K562 (cell line): ENCODE results near the gene CBX4. TPM values are rescaled to one million over a fixed set of nuclear protein-coding genes. Genes with fewer than 3 reads are reported as not detected.

Experiments used
- ARHGAP35 ChIP-seq: fragments of 450-650 bp; IDR thresholded peaks from 2 replicates; pipeline ENCODE4 v1.6.1; 2018; ENCODE audit not compliant: partially characterized antibody
- ARID1B ChIP-seq: fragments of 450-650 bp; IDR thresholded peaks from 2 replicates; pipeline ENCODE4 v1.6.1; 2016; ENCODE audit warnings: antibody characterized with exemption, mild to moderate bottlenecking, inconsistent platforms
- BRD4 ChIP-seq: fragments of 200-600 bp; sonication (generic); IDR thresholded peaks from 2 replicates; pipeline ENCODE4 v1.6.1; 2017; ENCODE audit warnings: inconsistent platforms
- CBFA2T3 ChIP-seq: fragments of 450-650 bp; IDR thresholded peaks from 2 replicates; pipeline ENCODE4 v1.6.1; 2017
- CREM ChIP-seq: IDR thresholded peaks from 2 replicates; pipeline ENCODE4 v1.6.1; 2014; ENCODE audit warnings: antibody characterized with exemption, low read depth
- FOXK2 ChIP-seq, 2 experiments: fragments of 450-650 bp; IDR thresholded peaks in 1 of 2; conservative IDR thresholded peaks in 1 of 2; 2 replicates each; pipeline ENCODE4 v1.6.1; 2016; ENCODE audit warnings: low read depth in 2 of 2, mild to moderate bottlenecking in 1 of 2
- GABPB1 ChIP-seq: sonication (generic); formaldehyde crosslinking; IDR thresholded peaks from 2 replicates; pipeline ENCODE4 v1.8.0; 2022; ENCODE audit warnings: mild to moderate bottlenecking, missing genetic modification reagents
- HDAC8 ChIP-seq: fragments of 450-650 bp; IDR thresholded peaks from 2 replicates; pipeline ENCODE4 v1.6.1; 2016; ENCODE audit warnings: mild to moderate bottlenecking, missing genetic modification characterization, moderate library complexity, missing compliant biosample characterization
- HMGN3 ChIP-seq: IDR thresholded peaks from 2 replicates; pipeline ENCODE4 v1.6.1; 2011; ENCODE audit warnings: borderline replicate concordance, low read depth, mild to moderate bottlenecking, mixed read lengths, low read length; ENCODE audit not compliant: insufficient read length; ENCODE audit errors: extremely low read depth
- IRF2 ChIP-seq: sonication (generic); formaldehyde crosslinking; IDR thresholded peaks from 2 replicates; pipeline ENCODE4 v1.8.1; 2022; ENCODE audit warnings: mild to moderate bottlenecking, missing genetic modification reagents
- KDM1A ChIP-seq, 2 experiments: fragments of 450-650 bp; IDR thresholded peaks; 2 replicates each; pipeline ENCODE4 v1.6.1; 2016; ENCODE audit warnings: mild to moderate bottlenecking in 2 of 2
- LEF1 ChIP-seq: fragments of 450-650 bp; IDR thresholded peaks from 2 replicates; pipeline ENCODE4 v1.6.1; 2016; ENCODE audit warnings: mild to moderate bottlenecking
- NONO ChIP-seq, 2 experiments: fragments of 200-400 bp in 1 of 2; fragments of 450-650 bp in 1 of 2; formaldehyde crosslinking in 1 of 2; IDR thresholded peaks; 2 replicates each; pipeline ENCODE4 v1.6.1; 2017; ENCODE audit warnings: low read depth in 2 of 2, mild to moderate bottlenecking in 2 of 2, moderate library complexity in 2 of 2, low read length in 1 of 2
- POLR2A ChIP-seq: fragments of 450-650 bp; conservative IDR thresholded peaks from 2 replicates; pipeline ENCODE4 v1.6.1; 2016
- SRF ChIP-seq, 2 experiments: fragments of 250-450, 450-650 bp in 1 of 2; sonication (Bioruptor Pico) in 1 of 2; sonication (generic) in 1 of 2; formaldehyde crosslinking; IDR thresholded peaks; 2 replicates each; pipeline versions ENCODE4 v1.5.0 to v1.5.1; 2020 to 2022; ENCODE audit warnings: mild to moderate bottlenecking in 1 of 2, missing genetic modification reagents in 1 of 2
- TBP ChIP-seq: optimal IDR thresholded peaks from 2 replicates; pipeline ENCODE3; 2011; ENCODE audit warnings: low read depth, low read length, improper control_type of control experiment
- ZBTB7A ChIP-seq: IDR thresholded peaks from 2 replicates; pipeline ENCODE4 v1.6.1; 2011; ENCODE audit warnings: low read depth, mild to moderate bottlenecking, low read length, moderate library complexity, borderline replicate concordance; ENCODE audit not compliant: control insufficient read depth
- polyA plus RNA-seq, 8 experiments: library from polyadenylated mRNA; depleted of rRNA in 4 of 8; stranded (reverse) in 5 of 8; unstranded in 3 of 8; fragments of >200 nt; fragmentation: Nextera tagmentation in 2 of 8; fragmentation: Illumina TruSeq in 1 of 8; extraction: Ambion mirVana in 2 of 8; extraction: Trizol in 1 of 8; gene quantifications; 2 replicates each; pipeline versions ENCODE4 v1.2.1 to v1.2.3, GENCODE V29; 2011 to 2014; ENCODE audit warnings: inconsistent platforms in 1 of 8, missing spikeins in 1 of 8
- total RNA-seq, 7 experiments: library from RNA; depleted of rRNA in 6 of 7; stranded (reverse); fragments of >200 nt in 6 of 7; fragmentation: Illumina TruSeq in 2 of 7; extraction: Trizol in 2 of 7; gene quantifications; 2 replicates each; pipeline versions ENCODE4 v1.2.1 to v1.2.3, GENCODE V29; 2011 to 2021; ENCODE audit warnings: low replicate concordance in 1 of 7
- TF ChIP-seq, protein P1 (sequence below): fragments of 450-650 bp; formaldehyde crosslinking; IDR thresholded peaks from 2 replicates; pipeline ENCODE4 v1.4.0; 2022; ENCODE audit warnings: missing genetic modification characterization
- TF ChIP-seq, protein P2 (sequence below), 3 experiments: fragments of 200-800 bp in 1 of 3; sonication (Bioruptor generic) in 1 of 3; sonication (generic) in 1 of 3; formaldehyde crosslinking in 1 of 3; IDR thresholded peaks; 2 replicates each; pipeline versions ENCODE4 v1.6.1 to v1.8.0; 2016 to 2022; ENCODE audit warnings: mild to moderate bottlenecking in 2 of 3, missing compliant biosample characterization in 2 of 3, missing genetic modification characterization in 2 of 3, missing genetic modification reagents in 1 of 3
- TF ChIP-seq, protein P3 (sequence below): fragments of 450-650 bp; IDR thresholded peaks from 2 replicates; pipeline ENCODE4 v1.6.1; 2016; ENCODE audit warnings: borderline replicate concordance

CBX4 gene
- total and polyA plus RNA-seq, 9 of the 15 experiments (the other 6 are each of a cell fraction or from before 2014, with no cell fraction given) = 0.98 to 50.5 (median 10.0) TPM

DNA sequence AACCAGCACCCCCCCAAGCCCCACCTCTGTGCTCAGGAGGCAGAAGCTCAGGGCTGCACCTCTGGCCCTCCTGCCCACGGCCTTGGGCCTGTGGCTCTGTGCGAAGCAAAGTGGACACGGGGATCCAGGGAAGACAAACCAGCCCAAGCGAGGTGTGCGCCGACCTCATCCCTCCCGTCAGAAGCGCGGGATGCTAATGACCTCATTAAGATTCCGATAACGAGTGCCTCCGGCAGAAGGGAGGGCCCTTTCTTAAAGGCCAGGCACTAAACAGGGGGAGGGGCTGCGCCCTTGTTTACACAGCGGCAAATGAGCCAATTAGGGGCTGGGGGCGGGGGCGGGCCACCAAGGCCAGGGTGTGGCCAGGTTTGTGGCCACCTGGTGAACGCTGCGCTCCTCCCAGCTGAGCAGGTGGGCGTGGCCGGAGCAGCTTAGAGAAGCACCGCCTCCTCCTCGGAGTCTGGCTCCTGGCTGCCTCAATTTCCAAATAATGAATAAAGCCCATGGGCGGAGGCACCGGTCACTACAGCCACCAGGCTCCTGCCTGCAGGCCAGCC is 3.2 kb downstream of the CBX4 start (continued):
- peak in 1 of 2 experiments; percentile 29; a peak in 1 of 4 replicates for TF ChIP-seq NONO (IDR thresholded peaks at IDR 0.05; ENCODE audit: low read depth in 2 of 2, low read length in 1 of 2)
- peak; percentile 97 to 98 for TF ChIP-seq FOXK2 (conservative IDR thresholded peaks at IDR 0.05 in 1 of 2, IDR thresholded peaks at IDR 0.05 in 1 of 2; ENCODE audit: low read depth in 2 of 2)
- no peak for TF ChIP-seq HDAC8 (tag)
- TF ChIP-seq SRF (CRISPR knock-in tag; IDR thresholded peaks at IDR 0.05) = peak in 1 of 2 experiments; percentile 67; a peak in 2 of 4 replicates
- peak; percentile 66 for TF ChIP-seq POLR2A
- TF ChIP-seq ZBTB7A = peak; percentile 98
- TF ChIP-seq IRF2 (CRISPR knock-in tag) = no peak
- peak; percentile 56 for TF ChIP-seq ARID1B
- TF ChIP-seq, protein P1, sequence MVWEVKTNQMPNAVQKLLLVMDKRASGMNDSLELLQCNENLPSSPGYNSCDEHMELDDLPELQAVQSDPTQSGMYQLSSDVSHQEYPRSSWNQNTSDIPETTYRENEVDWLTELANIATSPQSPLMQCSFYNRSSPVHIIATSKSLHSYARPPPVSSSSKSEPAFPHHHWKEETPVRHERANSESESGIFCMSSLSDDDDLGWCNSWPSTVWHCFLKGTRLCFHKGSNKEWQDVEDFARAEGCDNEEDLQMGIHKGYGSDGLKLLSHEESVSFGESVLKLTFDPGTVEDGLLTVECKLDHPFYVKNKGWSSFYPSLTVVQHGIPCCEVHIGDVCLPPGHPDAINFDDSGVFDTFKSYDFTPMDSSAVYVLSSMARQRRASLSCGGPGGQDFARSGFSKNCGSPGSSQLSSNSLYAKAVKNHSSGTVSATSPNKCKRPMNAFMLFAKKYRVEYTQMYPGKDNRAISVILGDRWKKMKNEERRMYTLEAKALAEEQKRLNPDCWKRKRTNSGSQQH = no peak
- no peak for TF ChIP-seq ARHGAP35
- peak; percentile 72 for TF ChIP-seq TBP
- TF ChIP-seq, protein P2, sequence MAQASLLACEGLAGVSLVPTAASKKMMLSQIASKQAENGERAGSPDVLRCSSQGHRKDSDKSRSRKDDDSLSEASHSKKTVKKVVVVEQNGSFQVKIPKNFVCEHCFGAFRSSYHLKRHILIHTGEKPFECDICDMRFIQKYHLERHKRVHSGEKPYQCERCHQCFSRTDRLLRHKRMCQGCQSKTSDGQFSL (CRISPR knock-in tag; IDR thresholded peaks at IDR 0.05) = no peak; the same call in 1 of the 2 replicates
- TF ChIP-seq, protein P2 (tag; IDR thresholded peaks at IDR 0.05) = peak in 1 of 2 experiments; percentile 22; a peak in 1 of 4 replicates
- TF ChIP-seq BRD4 = no peak
- 0 out of 2 replicates have a peak, but pooled peaks have one; percentile 31 for TF ChIP-seq CBFA2T3
- TF ChIP-seq HMGN3 = peak; percentile 87
- TF ChIP-seq GABPB1 (CRISPR knock-in tag) = peak; percentile 13; the same call in 1 of the 2 replicates
- TF ChIP-seq KDM1A (IDR thresholded peaks at IDR 0.05) = peak in 1 of 2 experiments; percentile 24; a peak in 1 of 4 replicates
- no peak for TF ChIP-seq LEF1
- peak; percentile 79 for TF ChIP-seq CREM
- TF ChIP-seq, protein P3, sequence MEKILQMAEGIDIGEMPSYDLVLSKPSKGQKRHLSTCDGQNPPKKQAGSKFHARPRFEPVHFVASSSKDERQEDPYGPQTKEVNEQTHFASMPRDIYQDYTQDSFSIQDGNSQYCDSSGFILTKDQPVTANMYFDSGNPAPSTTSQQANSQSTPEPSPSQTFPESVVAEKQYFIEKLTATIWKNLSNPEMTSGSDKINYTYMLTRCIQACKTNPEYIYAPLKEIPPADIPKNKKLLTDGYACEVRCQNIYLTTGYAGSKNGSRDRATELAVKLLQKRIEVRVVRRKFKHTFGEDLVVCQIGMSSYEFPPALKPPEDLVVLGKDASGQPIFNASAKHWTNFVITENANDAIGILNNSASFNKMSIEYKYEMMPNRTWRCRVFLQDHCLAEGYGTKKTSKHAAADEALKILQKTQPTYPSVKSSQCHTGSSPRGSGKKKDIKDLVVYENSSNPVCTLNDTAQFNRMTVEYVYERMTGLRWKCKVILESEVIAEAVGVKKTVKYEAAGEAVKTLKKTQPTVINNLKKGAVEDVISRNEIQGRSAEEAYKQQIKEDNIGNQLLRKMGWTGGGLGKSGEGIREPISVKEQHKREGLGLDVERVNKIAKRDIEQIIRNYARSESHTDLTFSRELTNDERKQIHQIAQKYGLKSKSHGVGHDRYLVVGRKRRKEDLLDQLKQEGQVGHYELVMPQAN = 0 out of 2 replicates have a peak, but pooled peaks have one; percentile 24
